ENCODE measurements around the gene SPTA1.

- TF ChIP-seq CTCF (IDR thresholded peaks at IDR 0.05) (no peak), POLR2A (IDR thresholded peaks at IDR 0.05) (no peak)
Observed at GRCh38 chr1:158694596-158694995, 8.1 kb upstream of the SPTA1 start.
